Spleen (tissue), 11 donors: ENCODE data around the gene MCTP1. TPM values are rescaled to one million over a fixed set of nuclear protein-coding genes. Genes with fewer than 3 reads are reported as not detected.

Experiments
- DNase-seq: peaks from one replicate; pipeline ENCODE4 v3.0.0-alpha.2; 2020
- H3K27ac ChIP-seq, 8 donors: fragments of 200-600 bp; sonication (generic) in 7 of 8; 1 replicate in 4 of 8; 2 replicates in 4 of 8; pipeline versions ENCODE4 v1.5.0 to v1.8.0; 2016 to 2021; ENCODE audit warnings: inconsistent platforms in 4 of 8, mild to moderate bottlenecking in 4 of 8, moderate library complexity in 1 of 8
- H3K27me3 ChIP-seq, 7 donors: fragments of 200-600 bp; sonication (generic) in 6 of 7; replicated peaks in 1 of 7; 1 replicate in 4 of 7; 2 replicates in 3 of 7; pipeline versions ENCODE4 v1.5.0 to v1.8.0; 2016 to 2021; ENCODE audit warnings: inconsistent platforms in 3 of 7, mild to moderate bottlenecking in 1 of 7
- H3K36me3 ChIP-seq, 6 donors: fragments of 200-600 bp; sonication (generic) in 5 of 6; 1 replicate in 4 of 6; 2 replicates in 2 of 6; pipeline versions ENCODE4 v1.5.0 to v1.8.0; 2016 to 2021; ENCODE audit warnings: inconsistent platforms in 2 of 6
- H3K4me1 ChIP-seq, 6 donors: fragments of 200-600 bp; sonication (generic) in 5 of 6; 1 replicate in 3 of 6; 2 replicates in 3 of 6; pipeline versions ENCODE4 v1.5.0 to v1.8.0; 2016 to 2021; ENCODE audit warnings: inconsistent platforms in 3 of 6
- H3K4me3 ChIP-seq, 8 donors: fragments of 200-600 bp; sonication (generic) in 7 of 8; 1 replicate in 4 of 8; 2 replicates in 4 of 8; pipeline versions ENCODE4 v1.5.0 to v1.8.0; 2016 to 2021; ENCODE audit warnings: inconsistent platforms in 4 of 8, mild to moderate bottlenecking in 4 of 8, moderate library complexity in 2 of 8
- H3K9me3 ChIP-seq, 8 donors: fragments of 200-600 bp; sonication (generic) in 7 of 8; 1 replicate in 4 of 8; 2 replicates in 4 of 8; pipeline versions ENCODE4 v1.5.0 to v1.8.0; 2016 to 2021; ENCODE audit warnings: inconsistent platforms in 4 of 8
- POLR2A ChIP-seq, 3 donors: fragments of 450-650 bp; IDR thresholded peaks; one replicate each; pipeline ENCODE4 v1.5.1; 2017; ENCODE audit warnings: antibody characterized with exemption in 3 of 3, mild to moderate bottlenecking in 1 of 3
- POLR2AphosphoS5 ChIP-seq, 3 donors: sonication (generic); formaldehyde crosslinking; IDR thresholded peaks; one replicate each; pipeline ENCODE4 v1.5.1; 2017; ENCODE audit warnings: antibody characterized with exemption in 3 of 3
- WGBS, 5 donors: extraction: QIAGEN DNeasy Blood & Tissue Kit in 3 of 5; methylation state at CpG; one replicate each; pipeline versions ENCODE4 v1.1.5 to v1.1.7; 2013 to 2018; 5-methylcytosine and 5-hydroxymethylcytosine counted together
- intact Hi-C: fragments of 100-400 bp; cut with DNase I; formaldehyde crosslinking; loops from one replicate; pipeline ENCODE4 v1.15.0; 2023; ENCODE audit warnings: low total_unique reads
- polyA plus RNA-seq, 3 donors: library from polyadenylated mRNA; stranded (reverse); fragments of 200-250 nt; gene quantifications; one replicate each; pipeline ENCODE4 v1.2.1, GENCODE V29; 2013
- total RNA-seq, 7 donors: library from RNA; depleted of rRNA in 3 of 7; stranded (reverse); fragments of >200 nt in 3 of 7; fragmentation: NEBNext Ultra II Directional in 4 of 7; extraction: Animal tissue kit (Norgen Biotek cat#: 25700) in 4 of 7; gene quantifications; one replicate each; pipeline versions ENCODE4 v1.1.0 to v1.2.1, GENCODE V29; 2016 to 2021
- TF ChIP-seq, protein P1 (sequence below), 11 experiments: fragments of 200-600 bp in 7 of 11; fragments of 450-650 bp in 4 of 11; sonication (generic) in 4 of 11; IDR thresholded peaks in 8 of 11; conservative IDR thresholded peaks in 3 of 11; 1 replicate in 7 of 11; 2 replicates in 4 of 11; pipeline versions ENCODE4 v1.4.0 to v1.8.0; 2016 to 2021; ENCODE audit warnings: antibody characterized with exemption in 11 of 11, inconsistent platforms in 4 of 11, mild to moderate bottlenecking in 1 of 11
- donor health status: healthy with polysubstance abuse.
- donor health status: DM: no; HTN: no; CAD: no; lungs with moderate emphysema.
- donor health status: DM: no; HTN: no; CAD: no.
- donor health status: Bipolar disorder and iron deficiency.
- donor health status: healthy.
- donor health status: DM: no; HTN: no; CAD: no.
- donor health status: DM: yes; HTN: yes; CAD: no.

The MCTP1 gene
- total and polyA plus RNA-seq, 10 donors = 1.2 to 57.2 (median 29.4) TPM

DNA sequence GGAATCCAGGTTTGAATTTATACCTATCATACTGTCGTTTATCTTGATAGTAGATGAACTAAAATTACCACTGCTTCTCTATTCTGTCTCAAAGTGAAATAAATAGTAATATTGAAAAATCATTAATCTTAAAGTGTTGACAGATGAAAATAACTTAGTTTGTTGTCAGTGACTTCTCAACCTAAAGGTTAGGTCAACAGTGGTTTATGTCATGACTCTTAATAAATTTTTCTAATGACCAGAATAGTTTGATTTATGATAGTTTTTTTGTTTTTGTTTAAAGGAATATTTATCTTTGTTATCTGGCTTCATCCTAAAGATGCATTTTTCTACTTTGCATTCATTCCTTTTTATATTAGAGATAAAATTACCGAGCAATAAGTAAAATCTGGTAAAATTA lies 585.3 kb downstream of the MCTP1 start:
- TF ChIP-seq, protein P1, sequence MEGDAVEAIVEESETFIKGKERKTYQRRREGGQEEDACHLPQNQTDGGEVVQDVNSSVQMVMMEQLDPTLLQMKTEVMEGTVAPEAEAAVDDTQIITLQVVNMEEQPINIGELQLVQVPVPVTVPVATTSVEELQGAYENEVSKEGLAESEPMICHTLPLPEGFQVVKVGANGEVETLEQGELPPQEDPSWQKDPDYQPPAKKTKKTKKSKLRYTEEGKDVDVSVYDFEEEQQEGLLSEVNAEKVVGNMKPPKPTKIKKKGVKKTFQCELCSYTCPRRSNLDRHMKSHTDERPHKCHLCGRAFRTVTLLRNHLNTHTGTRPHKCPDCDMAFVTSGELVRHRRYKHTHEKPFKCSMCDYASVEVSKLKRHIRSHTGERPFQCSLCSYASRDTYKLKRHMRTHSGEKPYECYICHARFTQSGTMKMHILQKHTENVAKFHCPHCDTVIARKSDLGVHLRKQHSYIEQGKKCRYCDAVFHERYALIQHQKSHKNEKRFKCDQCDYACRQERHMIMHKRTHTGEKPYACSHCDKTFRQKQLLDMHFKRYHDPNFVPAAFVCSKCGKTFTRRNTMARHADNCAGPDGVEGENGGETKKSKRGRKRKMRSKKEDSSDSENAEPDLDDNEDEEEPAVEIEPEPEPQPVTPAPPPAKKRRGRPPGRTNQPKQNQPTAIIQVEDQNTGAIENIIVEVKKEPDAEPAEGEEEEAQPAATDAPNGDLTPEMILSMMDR (IDR thresholded peaks at IDR 0.05 in 8 of 11, conservative IDR thresholded peaks at IDR 0.05 in 3 of 11) = no peak
- TF ChIP-seq POLR2AphosphoS5 (IDR thresholded peaks at IDR 0.05) = no peak
- no peak for TF ChIP-seq POLR2A (IDR thresholded peaks at IDR 0.05)
- H3K36me3 ChIP-seq = peaks cover 0 to 31% (median 0%) of the 10 kb centered on the region in 6 donors
- 79 to 94% (median 88%) methylated on average over 2 of the region's 2 CpGs for WGBS, 5 donors
- no peaks in the 10 kb centered on the region for H3K27me3 ChIP-seq
- H3K9me3 ChIP-seq = no peaks in the 10 kb centered on the region
- no peak overlapping the region for H3K27ac ChIP-seq
- DNase-seq = no peak
- H3K4me1 ChIP-seq = no peaks in the 10 kb centered on the region
- intact Hi-C loops = loop anchor here (10.0 kb wide), 1 partner anchor 175 kb away; no protein-coding TSS in a partner anchor
- H3K4me3 ChIP-seq = no peak overlapping the region

DNA sequence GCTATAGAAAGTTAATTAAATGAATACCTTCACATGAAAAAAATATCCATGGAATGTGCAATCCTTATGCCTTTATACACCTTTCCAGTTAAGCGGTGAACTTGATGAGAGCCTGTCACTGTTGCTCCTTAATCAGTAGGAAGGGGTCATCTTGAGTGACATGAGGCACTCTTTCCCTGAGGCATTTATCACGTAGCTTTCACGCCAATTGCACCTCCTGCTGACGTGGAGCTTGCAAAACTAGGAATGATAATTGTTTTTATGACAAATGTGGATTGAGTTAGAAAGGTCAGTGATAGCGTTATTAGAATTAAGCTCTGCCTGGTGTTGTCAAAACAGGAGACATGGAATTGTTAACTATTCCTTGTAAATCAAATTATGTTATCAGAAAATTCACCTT lies 586.7 kb downstream of the MCTP1 start:
- Histone ChIP-seq H3K27me3 (no peaks in the 10 kb centered on the region), H3K27ac (no peak overlapping the region), H3K9me3 (no peaks in the 10 kb centered on the region), H3K4me1 (peaks cover 0 to 3% (median 0%) of the 10 kb centered on the region in 6 donors), H3K36me3 (peaks cover 0 to 30% (median 0%) of the 10 kb centered on the region in 6 donors), H3K4me3 (no peak overlapping the region)
- no peak for DNase-seq
- TF ChIP-seq POLR2A (IDR thresholded peaks at IDR 0.05) (no peak), POLR2AphosphoS5 (IDR thresholded peaks at IDR 0.05) (no peak)
- TF ChIP-seq, protein P1 (IDR thresholded peaks at IDR 0.05 in 8 of 11, conservative IDR thresholded peaks at IDR 0.05 in 3 of 11) = no peak
- whole genome bisulfite sequencing, 5 donors = 91 to 97% (median 96%) methylated on average over 5 of the region's 5 CpGs
- intact Hi-C loops = loop anchor here (10.0 kb wide), 1 partner anchor 173 kb away; no protein-coding TSS in a partner anchor

DNA sequence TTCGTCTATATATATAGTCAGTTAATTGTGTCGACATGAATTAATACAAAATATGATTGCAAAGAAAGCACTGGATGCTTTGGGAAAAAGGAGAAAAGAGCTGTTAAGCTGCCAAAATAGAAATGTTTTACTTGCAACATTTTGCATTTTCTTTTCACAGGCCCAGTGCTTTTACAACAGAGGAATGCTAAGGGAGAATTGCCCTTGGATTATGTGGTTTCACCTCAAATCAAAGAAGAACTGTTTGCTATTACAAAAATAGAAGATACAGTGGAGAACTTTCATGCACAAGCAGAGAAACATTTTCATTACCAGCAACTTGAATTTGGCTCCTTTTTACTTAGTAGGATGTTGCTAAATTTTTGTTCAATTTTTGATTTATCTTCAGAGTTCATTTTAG lies 590.2 kb downstream of the MCTP1 start:
- intact Hi-C loops = loop anchor here (10.0 kb wide), 1 partner anchor 170 kb away; no protein-coding TSS in a partner anchor
- WGBS, 5 donors = 92 to 98% (median 96%) methylated on average over 2 of the region's 2 CpGs

DNA sequence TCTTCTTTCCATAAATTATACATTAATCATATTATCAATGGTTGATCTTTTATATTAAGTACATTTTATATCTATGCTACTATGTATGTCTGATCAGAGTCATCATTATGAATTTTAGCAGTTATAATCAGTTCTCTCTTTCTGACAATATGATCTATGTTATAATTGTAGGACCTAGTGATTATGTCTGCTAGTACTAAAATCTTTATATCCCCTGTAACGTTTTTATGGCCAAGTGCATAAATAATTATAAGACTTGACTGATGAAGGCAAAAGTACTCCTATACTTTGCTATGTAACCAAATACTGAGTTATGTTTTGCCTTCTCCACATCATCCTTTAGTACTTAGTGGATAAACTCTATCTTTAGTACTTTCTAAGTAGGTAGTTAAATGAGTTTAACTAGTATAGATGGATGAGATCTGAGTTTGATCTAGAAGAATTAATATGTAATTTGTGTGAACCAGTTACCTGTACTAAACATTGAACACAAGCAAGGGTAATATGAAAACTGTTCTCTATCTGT lies 591.0 kb downstream of the MCTP1 start:
- Histone ChIP-seq H3K4me1 (peaks cover 0 to 17% (median 5%) of the 10 kb centered on the region in 6 donors), H3K4me3 (no peak overlapping the region), H3K36me3 (peaks cover 0 to 63% (median 11%) of the 10 kb centered on the region in 6 donors), H3K27ac (no peak overlapping the region), H3K9me3 (no peaks in the 10 kb centered on the region), H3K27me3 (no peaks in the 10 kb centered on the region)
- DNase-seq = no peak
- TF ChIP-seq POLR2A (IDR thresholded peaks at IDR 0.05) (no peak), POLR2AphosphoS5 (IDR thresholded peaks at IDR 0.05) (no peak)
- TF ChIP-seq, protein P1 (IDR thresholded peaks at IDR 0.05 in 8 of 11, conservative IDR thresholded peaks at IDR 0.05 in 3 of 11) = no peak
- WGBS, 5 donors = 72 to 88% (median 82%) methylated on average over 1 of the region's 1 CpG
- intact Hi-C loops = loop anchor here (10.0 kb wide), 1 partner anchor 169 kb away; no protein-coding TSS in a partner anchor

More for the DNA sequence above, 590.2 kb downstream of the MCTP1 start:
- Histone ChIP-seq H3K9me3 (no peaks in the 10 kb centered on the region), H3K27me3 (no peaks in the 10 kb centered on the region), H3K27ac (no peak overlapping the region), H3K36me3 (peaks cover 0 to 55% (median 5%) of the 10 kb centered on the region in 6 donors), H3K4me3 (no peak overlapping the region), H3K4me1 (peaks cover 0 to 17% (median 5%) of the 10 kb centered on the region in 6 donors)
- no peak for TF ChIP-seq POLR2AphosphoS5 (IDR thresholded peaks at IDR 0.05)
- no peak for TF ChIP-seq POLR2A (IDR thresholded peaks at IDR 0.05)
- TF ChIP-seq, protein P1 (IDR thresholded peaks at IDR 0.05 in 8 of 11, conservative IDR thresholded peaks at IDR 0.05 in 3 of 11) = no peak
- DNase-seq = no peak
